D721Med (cell line): Measurements from ENCODE around the gene COX6B1.
"Not testable (repeated sequence)": the region's sequence is repeated elsewhere in the genome, so short reads cannot be mapped to it uniquely, and the experiment has no call there.

Experiments
- DNase-seq: peaks from one replicate; pipeline ENCODE4 v3.0.0; 2011; ENCODE audit warnings: low spot score; ENCODE audit not compliant: insufficient read length
- FAIRE-seq: peaks from 2 replicates; lab custom pipeline; 2011; peaks lifted over from hg19 to GRCh38; lab: Jason Lieb, UNC
- TF ChIP-seq, protein P1 (sequence below): IDR thresholded peaks from 2 replicates; pipeline ENCODE4 v1.5.1; 2012; ENCODE audit warnings: mild to moderate bottlenecking, control low read depth; ENCODE audit not compliant: insufficient read depth; ENCODE audit errors: missing control alignments

The COX6B1 gene

DNA sequence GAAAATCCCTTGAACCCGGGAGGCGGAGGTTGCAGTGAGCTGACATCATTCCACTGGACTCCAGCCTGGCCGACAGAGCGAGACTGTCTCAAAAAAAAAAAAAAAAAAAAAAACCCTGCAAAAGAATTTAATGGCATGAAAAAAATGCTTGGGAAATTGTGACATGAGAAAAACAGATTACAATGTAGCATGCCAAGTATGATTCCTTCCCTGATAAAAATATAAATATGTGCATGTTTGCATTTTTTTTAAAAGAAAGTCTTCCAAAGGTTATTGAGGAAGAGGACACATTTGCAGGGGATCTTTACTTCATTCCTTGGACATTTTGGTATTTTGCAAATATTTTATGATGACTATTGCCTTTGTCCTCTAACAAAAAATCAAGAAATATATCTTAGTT lies 41.7 kb downstream of the COX6B1 start:
- no peak for DNase-seq
- TF ChIP-seq, protein P1, sequence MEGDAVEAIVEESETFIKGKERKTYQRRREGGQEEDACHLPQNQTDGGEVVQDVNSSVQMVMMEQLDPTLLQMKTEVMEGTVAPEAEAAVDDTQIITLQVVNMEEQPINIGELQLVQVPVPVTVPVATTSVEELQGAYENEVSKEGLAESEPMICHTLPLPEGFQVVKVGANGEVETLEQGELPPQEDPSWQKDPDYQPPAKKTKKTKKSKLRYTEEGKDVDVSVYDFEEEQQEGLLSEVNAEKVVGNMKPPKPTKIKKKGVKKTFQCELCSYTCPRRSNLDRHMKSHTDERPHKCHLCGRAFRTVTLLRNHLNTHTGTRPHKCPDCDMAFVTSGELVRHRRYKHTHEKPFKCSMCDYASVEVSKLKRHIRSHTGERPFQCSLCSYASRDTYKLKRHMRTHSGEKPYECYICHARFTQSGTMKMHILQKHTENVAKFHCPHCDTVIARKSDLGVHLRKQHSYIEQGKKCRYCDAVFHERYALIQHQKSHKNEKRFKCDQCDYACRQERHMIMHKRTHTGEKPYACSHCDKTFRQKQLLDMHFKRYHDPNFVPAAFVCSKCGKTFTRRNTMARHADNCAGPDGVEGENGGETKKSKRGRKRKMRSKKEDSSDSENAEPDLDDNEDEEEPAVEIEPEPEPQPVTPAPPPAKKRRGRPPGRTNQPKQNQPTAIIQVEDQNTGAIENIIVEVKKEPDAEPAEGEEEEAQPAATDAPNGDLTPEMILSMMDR, result no peak
- FAIRE-seq, result no peak

DNA sequence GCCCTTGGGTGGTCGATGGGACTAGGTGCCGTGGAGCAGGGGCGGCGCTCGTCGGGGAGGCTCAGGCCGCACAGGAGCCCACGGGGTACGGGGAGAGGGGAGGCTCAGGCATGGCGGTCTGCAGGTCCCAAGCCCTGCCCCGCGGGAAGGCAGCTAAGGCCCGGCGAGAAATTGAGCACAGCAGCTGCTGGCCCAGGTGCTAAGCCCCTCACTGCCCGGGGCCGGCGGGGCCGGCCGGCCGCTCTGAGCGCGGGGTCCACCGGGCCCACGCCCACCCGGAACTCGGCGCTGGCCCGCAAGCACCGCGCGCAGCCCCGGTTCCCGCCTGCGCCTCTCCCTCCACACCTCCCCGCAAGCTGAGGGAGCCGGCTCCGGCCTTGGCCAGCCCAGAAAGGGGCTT lies 43.0 kb downstream of the COX6B1 start:
- not testable (repeated sequence) for FAIRE-seq, DNase-seq

DNA sequence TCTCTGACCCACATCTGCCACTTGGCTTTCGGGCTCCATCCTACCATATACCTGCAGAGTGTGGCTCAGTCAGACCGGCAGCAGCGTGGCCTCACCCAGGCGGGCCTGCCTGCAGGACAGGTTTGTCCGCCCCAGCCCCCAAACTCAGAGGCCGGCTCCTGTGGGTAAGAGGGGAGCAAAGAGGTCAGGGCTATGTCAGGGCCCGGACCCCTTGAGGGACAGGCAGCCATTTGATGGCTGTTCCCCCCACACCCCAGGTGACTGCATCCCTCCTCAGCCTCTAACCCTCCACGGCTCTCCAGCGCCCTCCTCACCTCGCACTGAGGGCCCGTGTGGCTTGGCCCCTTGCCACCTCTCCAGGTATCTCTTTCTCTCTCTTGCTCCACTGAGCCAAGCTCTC lies 43.9 kb downstream of the COX6B1 start:
- DNase-seq (no peak), FAIRE-seq (no peak)
- TF ChIP-seq, protein P1, result no peak

DNA sequence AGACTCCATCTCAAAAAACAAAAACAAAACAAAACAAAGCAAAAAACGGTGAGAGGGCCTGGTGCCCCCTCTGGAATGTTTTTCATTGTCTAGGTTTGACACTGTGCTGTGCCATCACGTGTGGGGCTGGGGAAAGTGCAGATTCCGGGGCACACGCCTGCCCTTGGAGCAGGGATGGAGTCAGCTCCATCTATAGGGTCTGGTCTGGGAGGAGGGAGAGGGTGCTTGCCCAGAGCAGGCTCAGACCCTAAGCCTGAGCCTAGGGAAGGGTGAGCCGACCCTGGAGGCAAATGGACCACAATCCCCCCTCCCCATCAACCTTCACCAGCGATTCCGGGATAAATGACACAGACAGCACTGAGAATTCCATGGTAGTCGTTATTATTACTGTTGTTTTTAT lies 45.3 kb downstream of the COX6B1 start:
- FAIRE-seq (no peak), DNase-seq (no peak)
- TF ChIP-seq, protein P1, result no peak

DNA sequence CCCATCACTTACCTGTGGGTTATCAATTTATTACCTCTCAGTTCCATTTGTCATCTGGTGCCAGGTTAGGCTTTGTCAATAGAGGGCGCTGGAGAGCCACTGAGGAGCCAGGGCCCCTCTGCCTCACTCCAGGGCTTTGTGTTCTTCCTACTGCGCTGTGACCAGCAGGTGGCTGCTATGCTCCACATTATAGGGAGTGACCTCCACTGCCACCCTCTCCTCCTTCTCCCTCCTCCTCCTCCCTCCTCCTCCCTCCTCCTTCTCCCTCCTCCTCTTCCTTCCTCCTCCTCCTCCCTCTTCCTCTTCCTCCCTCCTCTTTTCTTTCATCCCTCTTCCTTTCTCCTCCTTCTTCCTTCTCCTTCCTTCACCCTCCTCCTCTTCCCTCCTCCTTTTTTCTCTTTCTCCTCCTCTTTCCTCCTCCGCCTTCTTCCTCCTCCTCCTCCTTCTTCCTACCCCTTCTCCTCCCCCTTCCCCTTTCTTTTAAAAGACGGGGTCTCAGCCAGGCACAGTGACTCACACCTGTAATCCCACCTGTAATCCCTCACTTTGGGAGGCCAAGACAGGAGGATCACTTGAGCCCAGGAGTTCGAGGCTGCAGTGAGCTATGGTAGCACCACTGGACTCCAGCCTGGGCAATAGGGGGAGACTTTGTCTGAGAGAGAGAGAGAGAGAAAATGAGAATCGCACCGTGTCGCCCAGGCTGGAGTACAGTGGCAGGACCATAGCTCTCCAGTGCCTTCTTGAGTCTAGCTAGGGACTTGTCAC lies 45.9 kb downstream of the COX6B1 start:
- TF ChIP-seq, protein P1, result peak; percentile 99
- peak; percentile 66 for DNase-seq
- FAIRE-seq, result no peak

DNA sequence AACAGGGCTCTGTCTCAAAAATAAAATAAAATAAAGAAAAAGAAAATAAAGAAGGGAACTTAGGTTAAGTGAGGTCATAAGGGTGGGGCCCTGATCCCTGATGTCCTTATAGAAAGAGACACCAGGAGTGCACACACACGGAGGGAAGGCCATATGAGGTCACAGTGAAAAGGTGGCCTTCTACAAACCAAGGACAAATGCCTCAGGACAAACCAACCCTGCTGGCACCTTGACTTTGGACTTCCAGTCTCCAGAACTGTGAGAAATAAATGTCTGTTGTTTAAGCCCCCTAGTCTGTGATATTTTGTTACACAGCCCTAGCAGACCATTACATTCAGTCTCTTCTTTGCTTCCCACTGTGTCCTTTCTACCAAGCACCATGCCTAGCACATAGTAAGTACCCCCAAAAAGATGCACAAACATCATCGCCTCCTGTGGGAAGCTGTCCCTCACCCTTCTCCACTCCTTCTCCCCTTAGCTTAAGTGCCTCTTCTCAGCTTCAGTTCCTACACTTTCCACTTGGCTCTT lies 47.8 kb downstream of the COX6B1 start:
- FAIRE-seq (no peak), DNase-seq (no peak)
- TF ChIP-seq, protein P1, result no peak

DNA sequence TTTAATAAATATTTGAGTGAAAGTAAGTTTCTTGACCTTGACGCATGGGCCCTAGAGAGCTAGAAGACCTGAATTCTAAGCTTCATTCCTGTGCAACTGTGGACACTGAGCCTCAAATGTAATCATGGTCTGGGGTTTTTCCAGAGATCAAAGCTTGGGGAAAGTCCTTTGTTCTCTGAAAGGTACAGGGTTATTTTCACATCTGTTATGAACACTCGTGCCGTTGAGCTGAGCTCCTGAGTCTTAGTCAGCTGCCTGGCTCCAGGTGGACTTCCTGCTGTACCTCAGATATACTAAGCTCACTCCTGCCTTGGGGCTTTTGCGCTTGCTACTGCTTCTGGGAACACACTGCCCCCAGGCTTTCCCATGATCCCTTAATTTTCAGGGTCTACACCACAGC lies 48.7 kb downstream of the COX6B1 start:
- no peak for DNase-seq
- no peak for FAIRE-seq
- TF ChIP-seq, protein P1, result no peak
